Ascending aorta (tissue), 2 donors: ENCODE data around the gene EDNRB. TPM values are rescaled to one million over a fixed set of nuclear protein-coding genes. Genes with fewer than 3 reads are reported as not detected.

Experiments
- DNase-seq, 2 donors: peaks; one replicate each; pipeline ENCODE4 v3.0.0-alpha.2; 2019; ENCODE audit warnings: low spot score in 2 of 2
- H3K27ac ChIP-seq, 2 donors: fragments of 200-600 bp; sonication (generic); one replicate each; pipeline ENCODE4 v1.5.1; 2016 to 2017; ENCODE audit warnings: mild to moderate bottlenecking in 1 of 2
- H3K27me3 ChIP-seq: fragments of 200-600 bp; sonication (generic); one replicate; pipeline ENCODE4 v1.5.1; 2017
- H3K36me3 ChIP-seq, 2 donors: fragments of 200-600 bp; sonication (generic); one replicate each; pipeline ENCODE4 v1.5.1; 2016
- H3K4me1 ChIP-seq, 2 donors: fragments of 200-600 bp; sonication (generic); one replicate each; pipeline ENCODE4 v1.5.1; 2016 to 2017; ENCODE audit warnings: mild to moderate bottlenecking in 1 of 2
- H3K4me3 ChIP-seq, 2 donors: fragments of 200-600 bp; sonication (generic); one replicate each; pipeline ENCODE4 v1.5.1; 2016 to 2017; ENCODE audit warnings: mild to moderate bottlenecking in 1 of 2
- H3K9me3 ChIP-seq, 2 donors: fragments of 200-600 bp; sonication (generic); one replicate each; pipeline ENCODE4 v1.5.1; 2016
- CTCF ChIP-seq, 3 experiments: fragments of 200-600 bp in 2 of 3; fragments of 450-650 bp in 1 of 3; sonication (generic) in 2 of 3; IDR thresholded peaks; one replicate each; pipeline ENCODE4 v1.5.1; 2016 to 2019; ENCODE audit warnings: antibody characterized with exemption in 3 of 3, mild to moderate bottlenecking in 1 of 3, moderate library complexity in 1 of 3
- intact Hi-C: fragments of 100-400 bp; cut with DNase I; formaldehyde crosslinking; loops from one replicate; pipeline ENCODE4 v1.15.1; 2023
- total RNA-seq: library from RNA; depleted of rRNA; stranded (reverse); fragments of >200 nt; gene quantifications from one replicate; pipeline ENCODE4 v1.1.0, GENCODE V29; 2016

The EDNRB gene
- total RNA-seq, 1 donor from 2014 or later = 26.4 TPM

- Histone ChIP-seq H3K4me1 (no peaks in the 10 kb centered on the region), H3K27ac (no peak overlapping the region), H3K9me3 (no peaks in the 10 kb centered on the region), H3K4me3 (no peak overlapping the region), H3K36me3 (no peaks in the 10 kb centered on the region), H3K27me3 (no peaks in the 10 kb centered on the region)
- TF ChIP-seq CTCF (IDR thresholded peaks at IDR 0.05) = no peak
- intact Hi-C loops = no loop called here
- DNase-seq = no peak
These were observed 2.9 kb downstream of the EDNRB start for GRCh38 chr13:77915686-77916085.

GRCh38 chr13:77913003-77913402 lies 5.6 kb downstream of the EDNRB start:
- intact Hi-C loops = no loop called here
- H3K27me3 ChIP-seq = no peaks in the 10 kb centered on the region
- no peak overlapping the region for H3K4me3 ChIP-seq
- TF ChIP-seq CTCF (IDR thresholded peaks at IDR 0.05) = no peak
- no peaks in the 10 kb centered on the region for H3K36me3 ChIP-seq
- DNase-seq = no peak
- no peaks in the 10 kb centered on the region for H3K4me1 ChIP-seq
- no peaks in the 10 kb centered on the region for H3K9me3 ChIP-seq
- H3K27ac ChIP-seq = no peak overlapping the region

GRCh38 chr13:77911751-77912150 lies 6.9 kb downstream of the EDNRB start:
- intact Hi-C loops = no loop called here
- H3K4me1 ChIP-seq = no peaks in the 10 kb centered on the region
- H3K9me3 ChIP-seq = no peaks in the 10 kb centered on the region
- H3K27ac ChIP-seq = no peak overlapping the region
- H3K27me3 ChIP-seq = no peaks in the 10 kb centered on the region
- no peak for TF ChIP-seq CTCF (IDR thresholded peaks at IDR 0.05)
- H3K36me3 ChIP-seq = no peaks in the 10 kb centered on the region
- DNase-seq = no peak
- no peak overlapping the region for H3K4me3 ChIP-seq

GRCh38 chr13:77909827-77910226 lies 8.8 kb downstream of the EDNRB start:
- Histone ChIP-seq H3K36me3 (no peaks in the 10 kb centered on the region), H3K9me3 (no peaks in the 10 kb centered on the region), H3K4me1 (no peaks in the 10 kb centered on the region), H3K27me3 (no peaks in the 10 kb centered on the region), H3K4me3 (no peak overlapping the region), H3K27ac (no peak overlapping the region)
- intact Hi-C loops = no loop called here
- DNase-seq = no peak
- no peak for TF ChIP-seq CTCF (IDR thresholded peaks at IDR 0.05)

GRCh38 chr13:77908531-77908930 lies 10.1 kb downstream of the EDNRB start:
- H3K27ac ChIP-seq = no peak overlapping the region

More at GRCh38 chr13:77908531-77908930, 10.1 kb downstream of the EDNRB start:
- no peak overlapping the region for H3K4me3 ChIP-seq
- no peaks in the 10 kb centered on the region for H3K4me1 ChIP-seq
- H3K36me3 ChIP-seq = no peaks in the 10 kb centered on the region
- H3K9me3 ChIP-seq = no peaks in the 10 kb centered on the region
- no peak for DNase-seq
- no peak for TF ChIP-seq CTCF (IDR thresholded peaks at IDR 0.05)
- intact Hi-C loops = no loop called here
- H3K27me3 ChIP-seq = no peaks in the 10 kb centered on the region
